Cortex of kidney (tissue), 1 donor: ENCODE data around the gene VILL.

Experiments used
- DNase-seq: peaks from one replicate; lab custom pipeline; 2025; lab: John Stamatoyannopoulos, UW

VILL gene

DNA sequence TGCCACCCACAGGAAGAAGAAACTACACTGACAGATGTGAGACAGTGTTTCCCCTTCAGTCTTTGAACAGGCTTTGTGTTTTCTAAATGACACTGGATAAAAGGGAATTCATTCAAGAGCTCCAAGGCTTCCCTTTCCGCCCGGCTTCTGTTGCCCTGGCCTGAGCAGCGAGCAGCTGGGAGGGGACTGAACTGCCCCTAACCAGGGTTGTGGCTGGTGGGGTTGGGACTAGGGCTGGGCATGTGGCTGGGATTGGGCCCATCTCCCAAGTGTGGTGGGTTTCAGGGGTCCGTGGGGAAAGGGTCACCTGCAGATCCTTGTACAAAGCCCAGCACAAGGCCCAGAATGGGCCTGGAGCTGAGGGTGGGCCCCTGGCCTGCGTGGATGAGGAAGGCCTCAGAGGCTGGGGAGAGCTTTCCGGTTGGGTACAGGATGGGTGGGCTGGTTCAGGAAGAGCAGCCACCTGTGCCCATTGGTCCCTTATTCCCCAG, 10.4 kb downstream of the VILL start:
- DNase-seq = no peak

DNA sequence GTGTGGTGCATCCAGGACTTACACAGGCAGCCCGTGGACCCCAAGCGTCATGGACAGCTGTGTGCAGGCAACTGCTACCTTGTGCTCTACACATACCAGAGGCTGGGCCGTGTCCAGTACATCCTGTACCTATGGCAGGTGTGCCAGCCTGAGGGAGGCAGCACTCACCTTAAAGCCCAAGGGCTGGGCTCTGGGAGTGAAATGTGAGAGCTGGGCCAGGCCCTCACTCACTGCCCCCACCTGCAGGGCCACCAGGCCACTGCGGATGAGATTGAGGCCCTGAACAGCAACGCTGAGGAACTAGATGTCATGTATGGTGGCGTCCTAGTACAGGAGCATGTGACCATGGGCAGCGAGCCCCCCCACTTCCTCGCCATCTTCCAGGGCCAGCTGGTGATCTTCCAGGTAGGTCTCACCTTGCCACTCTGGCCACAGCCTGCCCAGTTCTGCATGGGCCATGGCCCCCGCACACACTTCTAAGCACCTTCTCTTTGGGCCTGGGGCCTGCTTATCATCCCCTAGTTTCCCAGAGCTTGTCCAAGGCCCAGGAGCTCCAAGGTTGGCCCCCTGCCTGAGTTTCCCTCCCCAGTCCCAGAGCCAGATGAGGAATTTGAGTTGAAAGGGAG, 11.0 kb downstream of the VILL start:
- no peak for DNase-seq

DNA sequence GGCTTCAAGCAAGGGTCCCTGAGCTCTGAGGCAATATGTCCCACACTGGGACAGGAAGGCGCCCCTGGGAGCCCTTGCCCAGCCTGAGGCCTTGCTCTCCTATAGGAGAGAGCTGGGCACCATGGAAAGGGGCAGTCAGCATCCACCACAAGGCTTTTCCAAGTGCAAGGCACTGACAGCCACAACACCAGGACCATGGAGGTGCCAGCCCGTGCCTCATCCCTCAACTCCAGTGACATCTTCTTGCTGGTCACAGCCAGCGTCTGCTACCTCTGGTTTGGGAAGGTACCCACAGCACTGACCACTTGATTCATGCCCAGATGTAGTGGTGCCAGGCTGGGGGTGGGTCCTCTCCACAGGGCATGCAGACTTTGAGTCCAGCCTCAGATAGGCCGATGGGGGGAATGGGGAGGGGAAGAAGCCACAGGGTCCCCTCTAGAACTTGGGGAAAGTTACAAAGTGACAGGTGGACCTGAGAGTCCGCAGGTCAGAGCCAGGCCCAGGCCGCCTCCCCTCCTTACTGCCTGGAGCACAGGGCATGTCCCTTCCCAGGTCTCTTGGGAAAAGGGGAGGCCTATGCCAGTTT, 11.8 kb downstream of the VILL start:
- no peak for DNase-seq

GRCh38 chr3:38002940-38003339, 12.4 kb downstream of the VILL start:
- DNase-seq = no peak

GRCh38 chr3:38003371-38003816, 12.8 kb downstream of the VILL start:
- DNase-seq = no peak

- no peak for DNase-seq
Measured at GRCh38 chr3:38003817-38004414, 13.3 kb downstream of the VILL start.

DNA sequence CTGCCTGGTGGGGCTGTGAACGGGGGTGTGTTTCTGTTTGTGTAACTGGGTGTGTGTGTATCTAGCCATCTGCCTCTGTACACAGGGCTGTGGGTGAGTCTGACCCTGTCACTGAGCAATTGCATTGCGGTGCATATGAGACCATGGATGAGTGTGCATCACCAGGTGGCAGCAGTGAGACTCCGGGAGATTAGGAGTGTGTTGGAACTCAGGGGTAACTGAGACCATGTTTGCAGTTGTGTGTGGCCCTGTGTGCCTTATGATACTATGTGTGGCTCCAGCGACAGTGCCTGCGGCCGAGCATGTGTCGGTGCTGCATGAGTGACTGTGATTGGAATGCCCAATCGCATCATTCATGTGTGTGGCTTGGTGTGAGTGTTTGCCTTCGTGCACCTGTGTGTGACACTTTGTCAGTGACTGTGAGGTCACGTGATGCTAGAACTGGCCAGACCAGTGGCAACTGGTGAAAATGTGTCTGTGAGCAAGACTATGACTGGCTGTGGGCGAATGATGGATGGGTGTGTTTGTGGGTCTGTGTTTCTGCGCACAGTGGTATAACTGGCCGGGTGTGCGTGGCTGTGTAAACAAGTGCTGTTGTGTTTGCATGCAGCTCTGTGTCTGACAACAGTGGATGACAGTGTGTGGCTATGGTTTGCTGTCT, 14.0 kb downstream of the VILL start:
- no peak for DNase-seq

- no peak for DNase-seq
Measured at GRCh38 chr3:38005076-38006020, 14.8 kb downstream of the VILL start.

DNA sequence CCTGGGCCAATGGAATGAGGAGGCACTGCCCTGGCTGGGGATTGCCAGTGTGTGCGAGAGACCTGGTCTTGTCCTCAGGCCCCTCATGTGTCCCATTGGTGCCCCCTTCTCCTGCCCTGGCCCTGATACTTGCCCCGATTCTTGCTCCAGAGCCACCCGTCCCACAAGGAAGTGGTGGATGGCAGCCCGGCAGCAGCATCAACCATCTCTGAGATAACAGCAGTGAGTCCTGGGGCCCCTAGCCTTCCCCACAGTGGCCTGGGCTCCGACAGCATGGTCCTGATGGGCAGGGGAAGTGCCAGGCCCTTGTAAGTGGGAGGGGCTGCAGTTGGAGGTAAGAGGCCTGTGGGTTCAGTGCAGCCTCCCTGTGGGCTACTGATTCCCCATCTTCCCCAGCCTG, 15.4 kb downstream of the VILL start:
- DNase-seq = no peak

DNA sequence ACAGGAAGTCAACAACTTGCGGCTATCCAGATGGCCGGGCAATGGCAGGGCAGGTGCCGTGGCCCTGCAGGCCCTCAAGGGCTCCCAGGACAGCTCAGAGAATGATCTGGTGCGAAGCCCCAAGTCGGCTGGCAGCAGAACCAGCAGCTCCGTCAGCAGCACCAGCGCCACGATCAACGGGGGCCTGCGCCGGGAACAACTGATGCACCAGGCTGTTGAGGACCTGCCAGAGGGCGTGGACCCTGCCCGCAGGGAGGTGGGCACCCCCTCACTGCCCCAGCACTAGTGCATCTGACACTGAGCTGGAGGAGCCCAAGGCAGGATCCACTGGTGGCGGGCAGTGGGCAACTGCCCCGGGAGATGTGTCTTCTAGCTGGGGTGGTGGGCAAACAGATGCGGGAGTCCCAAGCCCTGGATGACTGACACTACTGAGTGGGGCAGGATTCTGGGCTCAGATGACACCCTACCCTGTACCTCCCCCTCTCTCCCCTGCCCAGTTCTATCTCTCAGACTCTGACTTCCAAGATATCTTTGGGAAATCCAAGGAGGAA, 15.9 kb downstream of the VILL start:
- DNase-seq = no peak

GRCh38 chr3:38007754-38008090, 17.1 kb downstream of the VILL start:
- DNase-seq = no peak

DNA sequence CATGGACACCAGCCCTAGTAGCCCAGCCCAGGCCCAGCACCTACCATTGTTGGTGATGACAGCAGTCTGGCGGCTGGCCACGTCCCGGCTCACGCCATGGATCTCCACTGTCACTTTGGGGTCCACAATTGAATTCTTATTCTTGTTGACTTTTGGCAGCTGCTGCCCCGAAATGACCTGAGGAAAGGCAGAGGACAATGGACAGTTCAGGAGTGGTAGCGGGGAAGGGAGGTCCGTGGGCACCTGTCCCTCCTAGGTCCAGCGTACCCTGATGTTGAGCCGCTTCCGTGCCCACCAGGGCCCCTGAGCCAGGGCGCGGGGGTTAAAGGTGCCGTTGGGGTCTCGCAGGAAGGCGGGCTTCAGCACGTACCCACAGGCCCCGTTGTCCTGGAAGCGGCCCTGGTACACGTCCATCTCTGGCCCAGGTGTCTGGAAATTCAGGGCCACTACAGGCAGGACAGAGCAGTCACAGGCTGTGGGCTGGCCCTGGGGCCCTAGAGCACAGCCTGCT, 17.7 kb downstream of the VILL start:
- no peak for DNase-seq

GRCh38 chr3:38008971-38009580, 18.5 kb downstream of the VILL start:
- no peak for DNase-seq

DNA sequence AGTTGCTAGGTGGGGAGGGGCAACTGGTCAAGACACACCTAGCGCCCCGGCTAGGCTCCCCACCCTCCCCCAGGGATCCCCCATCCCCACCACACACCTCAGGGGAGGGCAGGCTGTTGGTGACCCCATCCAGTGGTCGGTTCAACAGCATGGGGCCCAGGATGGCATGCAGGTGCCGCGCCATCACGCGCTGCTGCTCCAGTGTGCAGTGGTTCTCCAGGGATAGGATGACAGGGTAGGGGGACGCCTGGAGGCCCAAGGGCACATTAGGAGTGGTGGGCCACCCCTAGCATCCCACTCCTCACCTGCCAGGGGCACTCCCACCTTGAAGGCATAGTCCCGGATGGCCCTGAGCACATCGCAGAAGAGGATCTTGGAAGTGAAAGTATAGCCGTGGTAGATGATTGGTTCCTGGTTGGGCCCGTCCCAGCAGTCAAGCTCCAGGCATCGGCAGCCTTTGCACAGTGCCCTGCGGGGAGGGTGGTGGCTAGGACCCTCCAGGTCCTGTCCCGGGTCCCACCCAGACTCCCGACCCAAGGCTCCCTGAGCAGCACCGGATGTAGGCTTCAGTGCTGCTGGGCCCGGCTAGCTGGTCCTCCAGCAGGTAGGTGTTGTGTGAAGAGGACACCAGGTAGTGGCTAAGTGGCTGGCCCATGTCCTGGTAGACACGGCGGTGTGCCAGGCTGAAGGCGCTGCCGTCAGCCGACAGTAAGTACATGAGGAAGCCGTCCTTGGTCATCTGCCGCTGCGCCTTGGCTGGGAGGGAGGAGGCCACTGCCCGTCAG, 19.4 kb downstream of the VILL start:
- no peak for DNase-seq

DNA sequence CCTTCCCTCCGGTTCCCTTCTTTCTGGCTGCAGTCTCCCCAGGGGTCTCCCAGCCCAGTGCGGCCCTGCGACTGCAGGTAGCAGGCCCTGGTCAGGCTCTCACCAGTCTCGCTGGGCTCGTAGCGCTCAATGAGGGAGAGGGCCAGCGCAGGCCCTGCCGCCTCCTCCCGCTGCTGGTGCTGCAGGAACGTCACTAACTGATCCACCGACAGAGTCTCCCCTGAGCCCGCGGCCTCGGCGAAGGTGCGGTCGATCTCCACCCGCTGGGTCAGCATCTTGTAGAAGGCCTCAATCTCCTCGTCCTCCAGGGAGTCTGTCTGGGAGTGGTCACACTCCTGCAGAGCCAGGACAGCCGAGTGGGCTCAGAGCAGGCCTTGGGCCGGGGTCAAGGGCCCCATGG, 20.5 kb downstream of the VILL start:
- no peak for DNase-seq

DNA sequence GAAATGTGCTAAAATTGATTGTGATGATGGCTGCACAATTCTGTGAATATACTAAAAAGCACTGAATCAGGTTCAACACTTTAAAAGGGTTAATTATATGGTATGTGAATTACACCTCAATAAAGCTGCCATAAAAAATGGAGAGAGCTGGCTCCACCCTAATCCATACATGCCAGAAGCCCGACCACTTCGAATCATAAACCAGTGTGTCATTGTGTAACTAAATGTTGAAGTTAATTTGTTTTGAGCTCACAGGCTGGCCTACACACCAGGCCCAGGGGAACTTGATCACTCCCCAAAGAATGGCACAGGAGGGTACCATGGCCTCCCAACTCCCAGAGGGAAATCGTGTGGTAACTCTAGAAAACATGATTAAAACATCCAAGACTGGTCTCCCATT, 24.9 kb downstream of the VILL start:
- no peak for DNase-seq

DNA sequence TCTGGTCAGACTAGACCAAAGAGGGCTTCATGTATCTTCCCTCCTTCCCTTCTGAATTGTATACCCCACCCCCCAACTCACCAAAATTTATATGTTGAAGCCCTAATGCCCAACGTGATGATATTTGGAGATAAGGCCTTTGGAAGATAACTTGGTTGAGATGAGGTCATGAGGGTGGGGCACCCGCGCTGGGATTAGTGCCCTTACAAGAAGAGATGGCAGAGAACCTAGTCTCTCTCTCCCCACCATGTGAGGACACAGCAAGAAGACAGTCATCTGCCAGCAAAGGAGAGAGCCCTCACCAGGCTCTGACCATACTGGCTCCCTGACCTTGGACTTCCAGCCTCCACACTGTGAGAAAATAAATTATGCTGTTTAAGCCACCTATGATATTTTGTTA, 25.4 kb downstream of the VILL start:
- no peak for DNase-seq

- no peak for DNase-seq
Measured at GRCh38 chr3:38016410-38016809, 25.8 kb downstream of the VILL start.

DNA sequence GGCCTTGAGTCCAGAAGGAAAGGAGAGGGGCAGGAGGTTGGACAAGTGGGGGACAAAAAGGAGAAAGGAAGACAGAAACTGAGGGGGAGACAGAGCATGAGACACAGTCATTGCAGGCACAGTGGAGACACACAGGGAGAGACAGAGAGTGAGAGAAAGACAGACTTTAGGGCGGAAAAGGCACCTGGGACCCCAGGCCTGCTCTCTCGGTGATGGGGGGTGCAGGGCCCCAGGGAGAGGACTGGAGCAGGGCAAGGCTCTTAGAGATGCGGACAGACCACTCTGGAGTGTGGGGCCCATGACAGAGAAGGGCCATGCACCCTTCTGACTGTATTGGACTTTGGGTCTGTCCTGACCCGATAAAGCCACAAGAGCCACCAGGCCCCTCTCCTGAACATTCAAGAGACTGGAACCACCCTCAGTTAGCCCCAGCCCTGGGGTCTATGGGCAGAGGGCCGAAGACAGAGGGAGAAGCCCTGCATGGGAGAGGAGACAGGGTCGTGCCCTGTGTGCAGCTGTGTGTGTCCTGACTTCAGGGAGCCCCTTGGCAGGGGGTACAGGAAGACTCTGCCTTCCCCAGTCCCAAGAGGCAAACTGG, 26.4 kb downstream of the VILL start:
- DNase-seq = no peak
